Astrocyte (in vitro differentiated cells and primary cell): Measurements from ENCODE around the gene POLR3GL.

ENCODE experiments used
- CTCF ChIP-seq: IDR thresholded peaks from 2 replicates; pipeline ENCODE4 v1.5.1; 2011; ENCODE audit warnings: low read depth, mild to moderate bottlenecking, inconsistent platforms, low read length, moderate library complexity; ENCODE audit not compliant: insufficient read depth
- EZH2 ChIP-seq: IDR thresholded peaks from 2 replicates; pipeline ENCODE4 v1.6.1; 2012; ENCODE audit warnings: mild to moderate bottlenecking, low read length, inconsistent platforms; ENCODE audit not compliant: insufficient read depth

DNA sequence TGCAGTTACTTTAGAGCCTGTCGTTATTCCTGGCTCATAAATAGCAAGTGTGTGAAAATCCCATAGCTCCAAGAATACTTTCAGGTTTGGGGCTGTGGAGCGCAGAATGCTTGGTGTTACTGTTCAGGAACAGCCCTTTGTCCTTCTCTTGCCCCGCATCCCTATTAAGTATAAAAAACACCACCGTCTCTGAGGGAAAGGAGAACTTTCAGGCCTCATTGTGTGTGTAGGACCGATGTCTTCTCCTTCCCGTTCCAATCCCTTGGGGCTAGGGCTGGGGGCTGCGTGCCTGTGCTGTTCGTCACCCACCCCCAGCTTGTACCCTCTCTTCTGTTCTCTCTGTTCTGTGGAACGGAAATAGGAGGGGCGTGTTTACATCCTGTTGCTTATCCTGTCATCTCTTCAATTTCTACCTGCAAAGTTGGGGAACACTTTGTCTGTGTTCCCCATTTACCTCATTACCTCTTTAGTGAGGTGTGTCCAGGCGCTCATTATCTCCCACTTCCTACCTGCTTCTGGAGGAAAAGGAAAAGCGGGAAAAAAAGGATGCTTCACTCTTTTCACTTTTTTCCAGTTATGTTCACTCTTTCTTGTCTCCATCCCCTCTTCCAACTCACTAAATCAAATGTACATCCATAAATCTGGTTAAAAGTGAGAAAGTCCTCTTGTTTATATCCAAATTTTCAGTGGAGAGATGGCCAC lies 32.7 kb downstream of the POLR3GL start:
- no peak for TF ChIP-seq CTCF
- TF ChIP-seq EZH2: no peak
